Neural progenitor cell (in vitro differentiated cells): ENCODE measurements around the gene JAZF1.

ENCODE experiments used
- EZH2 ChIP-seq: fragments of 200-600 bp; sonication (generic); IDR thresholded peaks from 2 replicates; pipeline ENCODE4 v1.6.1; 2017; ENCODE audit warnings: antibody characterized with exemption, mild to moderate bottlenecking, moderate library complexity
- TF ChIP-seq, protein P1 (sequence below): fragments of 200-600 bp; sonication (generic); IDR thresholded peaks from 2 replicates; pipeline ENCODE4 v1.5.1; 2017; ENCODE audit warnings: antibody characterized with exemption, mild to moderate bottlenecking

DNA sequence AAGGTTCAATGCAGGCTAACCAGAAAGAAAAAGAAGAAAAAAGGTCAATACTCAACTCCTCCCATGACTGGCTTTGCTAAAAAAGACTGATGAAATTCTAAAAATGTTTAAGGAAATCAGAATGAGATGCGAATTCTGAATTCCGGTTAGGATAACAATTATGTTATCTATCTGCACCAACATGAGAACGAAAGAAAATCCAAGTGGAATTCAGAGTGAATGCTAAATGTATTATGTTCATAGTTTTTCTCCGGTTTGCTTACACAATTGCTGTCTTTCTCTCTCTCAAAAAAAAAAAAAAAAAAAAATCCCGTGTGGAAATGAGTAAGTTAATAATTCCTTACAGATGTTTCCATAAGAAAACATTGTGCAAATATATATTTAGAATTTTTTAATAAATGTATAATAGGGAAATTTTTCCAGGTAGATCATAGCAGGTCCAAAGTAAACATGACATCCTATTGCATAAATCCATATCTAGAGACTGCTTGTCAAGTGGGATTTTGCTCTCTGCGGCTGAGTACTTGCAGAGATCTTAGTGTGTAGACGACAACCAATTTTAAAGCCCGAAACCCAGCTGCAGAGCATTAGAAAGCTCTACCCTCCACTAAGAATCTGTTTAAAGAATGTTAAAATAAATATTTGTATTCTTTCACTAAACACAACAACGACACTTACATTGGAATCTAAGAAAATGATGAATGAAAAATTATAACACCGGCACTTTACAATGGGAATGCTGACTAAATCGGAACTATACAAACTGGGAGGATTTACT lies 104.0 kb downstream of the JAZF1 start:
- no peak for TF ChIP-seq EZH2
- TF ChIP-seq, protein P1, sequence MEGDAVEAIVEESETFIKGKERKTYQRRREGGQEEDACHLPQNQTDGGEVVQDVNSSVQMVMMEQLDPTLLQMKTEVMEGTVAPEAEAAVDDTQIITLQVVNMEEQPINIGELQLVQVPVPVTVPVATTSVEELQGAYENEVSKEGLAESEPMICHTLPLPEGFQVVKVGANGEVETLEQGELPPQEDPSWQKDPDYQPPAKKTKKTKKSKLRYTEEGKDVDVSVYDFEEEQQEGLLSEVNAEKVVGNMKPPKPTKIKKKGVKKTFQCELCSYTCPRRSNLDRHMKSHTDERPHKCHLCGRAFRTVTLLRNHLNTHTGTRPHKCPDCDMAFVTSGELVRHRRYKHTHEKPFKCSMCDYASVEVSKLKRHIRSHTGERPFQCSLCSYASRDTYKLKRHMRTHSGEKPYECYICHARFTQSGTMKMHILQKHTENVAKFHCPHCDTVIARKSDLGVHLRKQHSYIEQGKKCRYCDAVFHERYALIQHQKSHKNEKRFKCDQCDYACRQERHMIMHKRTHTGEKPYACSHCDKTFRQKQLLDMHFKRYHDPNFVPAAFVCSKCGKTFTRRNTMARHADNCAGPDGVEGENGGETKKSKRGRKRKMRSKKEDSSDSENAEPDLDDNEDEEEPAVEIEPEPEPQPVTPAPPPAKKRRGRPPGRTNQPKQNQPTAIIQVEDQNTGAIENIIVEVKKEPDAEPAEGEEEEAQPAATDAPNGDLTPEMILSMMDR, result no peak
